NCI-H460 (cell line): ENCODE data around the gene PPIH. TPM values are rescaled to one million over a fixed set of nuclear protein-coding genes. Genes with fewer than 3 reads are reported as not detected.
A peak's percentile ranks its signal among the peaks of the same experiment; 100 is the strongest.
"Not testable (repeated sequence)": the region's sequence is repeated elsewhere in the genome, so short reads cannot be mapped to it uniquely, and the experiment has no call there.

ENCODE experiments used
- DNase-seq: peaks from one replicate; pipeline ENCODE4 v3.0.0-alpha.2; 2016; ENCODE audit warnings: low read depth; ENCODE audit errors: extremely low read depth
- polyA plus RNA-seq: library from polyadenylated mRNA; depleted of rRNA; stranded (reverse); fragments of >200 nt; gene quantifications from 2 replicates; pipeline ENCODE4 v1.2.3, GENCODE V29; 2014; cell fraction: nucleus; rRNA removed
- total RNA-seq: library from RNA; depleted of rRNA; stranded (reverse); fragments of >200 nt; shearing (Covaris generic); gene quantifications from 2 replicates; pipeline ENCODE4 v1.2.3, GENCODE V29; 2014; rRNA removed

The PPIH gene
- 34.5 and 40.4 TPM in 2 replicates for total RNA-seq
- 61.6 and 63.6 TPM in 2 replicates for polyA plus RNA-seq

GRCh38 chr1:42657981-42658876 is at the start of gene PPIH:
TSS of gene PPIH (plus strand) at chr1:42658423. CDS start at chr1:42658447, 24 bp downstream.
- DNase-seq: peak; percentile 82

GRCh38 chr1:42613803-42614131 is 44.5 kb upstream of the PPIH start:
- no peak for DNase-seq

- no peak for DNase-seq
These were observed 39.4 kb upstream of the PPIH start for GRCh38 chr1:42618866-42619265.

- no peak for DNase-seq
These were observed 37.9 kb upstream of the PPIH start for GRCh38 chr1:42620307-42620706.

GRCh38 chr1:42621180-42621579 is 37.0 kb upstream of the PPIH start:
- not testable (repeated sequence) for DNase-seq

GRCh38 chr1:42627205-42627604 is 31.0 kb upstream of the PPIH start:
- DNase-seq: not testable (repeated sequence)

GRCh38 chr1:42639116-42639515 is 19.1 kb upstream of the PPIH start:
- no peak for DNase-seq

- DNase-seq: no peak
These were observed 12.2 kb upstream of the PPIH start for GRCh38 chr1:42646056-42646455.

GRCh38 chr1:42657201-42657600 is 1.0 kb upstream of the PPIH start:
- DNase-seq: no peak

GRCh38 chr1:42658877-42659337 is 684 bp downstream of the PPIH start:
- no peak for DNase-seq

- no peak for DNase-seq
These were observed 2.8 kb downstream of the PPIH start for GRCh38 chr1:42660907-42661500.

- DNase-seq: no peak
These were observed 11.7 kb downstream of the PPIH start for GRCh38 chr1:42669936-42670335.

- DNase-seq: no peak
These were observed 12.2 kb downstream of the PPIH start for GRCh38 chr1:42670425-42670824.

GRCh38 chr1:42674214-42674613 is 16.0 kb downstream of the PPIH start:
- DNase-seq: no peak

- DNase-seq: no peak
These were observed 16.5 kb downstream of the PPIH start for GRCh38 chr1:42674682-42675081.

- no peak for DNase-seq
These were observed 17.2 kb downstream of the PPIH start for GRCh38 chr1:42675467-42675866.

- no peak for DNase-seq
These were observed 18.4 kb downstream of the PPIH start for GRCh38 chr1:42676534-42677087.

GRCh38 chr1:42679364-42679983 is 21.3 kb downstream of the PPIH start:
- DNase-seq: no peak

GRCh38 chr1:42680055-42680454 is 21.8 kb downstream of the PPIH start:
- DNase-seq: no peak

- no peak for DNase-seq
These were observed 22.9 kb downstream of the PPIH start for GRCh38 chr1:42680921-42681683.
